NCI-H510A treated with DMSO at 0.1 percent for 48 hours (cell line): ENCODE results near the gene RPL38.

Source experiments
- DNase-seq: peaks from one replicate; lab custom pipeline; 2025; lab: John Stamatoyannopoulos, UW

The RPL38 gene

GRCh38 chr17:74203439-74204240 lies at the start of gene RPL38:
Gene RPL38 (plus strand): TSS chr17:74203678. CDS start chr17:74203956, 278 bp downstream.
- peak; percentile 98 for DNase-seq

DNA sequence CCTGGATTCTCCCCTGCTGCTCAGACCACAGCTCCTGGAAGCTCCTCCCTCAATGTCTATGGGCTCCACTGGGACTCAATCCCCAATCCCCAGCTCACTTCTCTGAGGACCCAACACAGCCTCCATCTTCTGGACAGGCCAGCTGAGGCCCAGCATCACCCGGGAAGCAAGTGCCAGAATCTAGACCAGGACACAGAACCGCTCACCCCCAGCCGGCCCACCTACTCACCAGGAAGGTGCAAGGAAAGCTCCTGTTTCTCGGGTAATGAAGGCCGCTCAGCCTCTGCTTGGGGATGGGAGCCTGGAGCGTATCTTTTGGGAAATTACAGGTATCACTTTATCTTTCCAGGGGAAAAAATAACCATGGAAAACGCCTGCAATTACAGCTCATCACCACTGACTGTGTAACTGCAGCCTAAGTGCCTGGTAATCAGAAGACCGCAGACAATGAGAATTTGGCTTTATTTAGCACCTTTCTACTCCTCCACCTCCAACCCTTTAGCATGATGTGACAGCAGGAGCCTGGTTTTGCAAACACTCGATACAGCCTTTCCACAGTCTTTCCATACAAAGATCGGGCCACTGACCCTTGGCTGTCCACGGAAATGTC lies 49.6 kb upstream of the RPL38 start:
- DNase-seq = no peak

GRCh38 chr17:74156878-74157277 lies 46.6 kb upstream of the RPL38 start:
- DNase-seq = no peak

- no peak for DNase-seq
Observed at GRCh38 chr17:74157366-74157765, 46.1 kb upstream of the RPL38 start.

DNA sequence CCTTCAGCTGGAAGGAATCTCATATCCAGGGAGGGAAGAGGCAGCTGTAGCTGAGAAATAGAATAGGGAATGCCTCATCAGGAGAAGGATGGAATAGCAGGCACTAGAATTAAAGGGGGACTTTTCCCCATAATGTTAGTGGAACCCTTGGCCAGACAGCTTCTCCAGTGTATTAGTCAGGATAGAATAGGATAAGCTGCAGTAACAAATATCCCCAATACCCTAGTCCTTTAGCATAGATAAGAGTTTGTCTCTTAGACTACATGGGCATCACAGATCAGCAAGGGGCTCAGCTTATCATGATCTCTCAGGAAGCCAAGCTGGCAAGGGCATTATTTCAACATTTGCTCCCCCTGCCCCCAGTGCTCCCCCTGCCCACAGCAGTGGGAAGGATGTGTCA lies 44.7 kb upstream of the RPL38 start:
- DNase-seq = no peak

- no peak for DNase-seq
Observed at GRCh38 chr17:74159226-74159840, 44.1 kb upstream of the RPL38 start.

GRCh38 chr17:74160656-74161502 lies 42.6 kb upstream of the RPL38 start:
- DNase-seq = no peak

- no peak for DNase-seq
Observed at GRCh38 chr17:74161503-74161875, 42.0 kb upstream of the RPL38 start.

DNA sequence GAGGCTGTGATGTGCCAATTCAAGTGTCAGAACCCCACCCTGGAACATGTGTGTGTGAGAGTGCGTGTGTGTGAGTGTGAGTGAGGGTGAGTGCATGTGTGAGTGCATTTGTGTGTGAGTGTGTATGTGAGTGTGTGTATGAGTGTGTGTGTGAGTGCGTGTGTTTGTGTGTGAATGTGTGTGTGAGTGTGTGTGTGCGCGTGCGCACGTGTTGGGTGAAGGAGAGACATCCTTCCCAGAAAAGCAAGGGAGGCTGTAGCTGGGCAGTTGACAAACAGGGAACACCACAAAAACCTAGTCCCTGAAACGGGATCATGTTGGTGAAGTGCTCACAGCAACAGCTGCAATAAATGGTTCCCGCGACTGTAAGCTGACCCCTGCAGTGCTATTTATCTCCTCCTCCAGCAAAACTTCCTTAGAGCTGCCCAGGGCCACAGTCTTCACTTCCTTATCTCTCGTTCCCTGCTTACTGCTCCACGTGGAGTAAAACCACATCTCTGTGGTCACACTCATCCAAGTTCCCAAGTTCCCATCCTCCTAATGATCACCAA lies 40.1 kb upstream of the RPL38 start:
- peak; percentile 29 for DNase-seq

GRCh38 chr17:74163836-74164235 lies 39.6 kb upstream of the RPL38 start:
- no peak for DNase-seq

- no peak for DNase-seq
Observed at GRCh38 chr17:74164446-74165045, 38.9 kb upstream of the RPL38 start.

DNA sequence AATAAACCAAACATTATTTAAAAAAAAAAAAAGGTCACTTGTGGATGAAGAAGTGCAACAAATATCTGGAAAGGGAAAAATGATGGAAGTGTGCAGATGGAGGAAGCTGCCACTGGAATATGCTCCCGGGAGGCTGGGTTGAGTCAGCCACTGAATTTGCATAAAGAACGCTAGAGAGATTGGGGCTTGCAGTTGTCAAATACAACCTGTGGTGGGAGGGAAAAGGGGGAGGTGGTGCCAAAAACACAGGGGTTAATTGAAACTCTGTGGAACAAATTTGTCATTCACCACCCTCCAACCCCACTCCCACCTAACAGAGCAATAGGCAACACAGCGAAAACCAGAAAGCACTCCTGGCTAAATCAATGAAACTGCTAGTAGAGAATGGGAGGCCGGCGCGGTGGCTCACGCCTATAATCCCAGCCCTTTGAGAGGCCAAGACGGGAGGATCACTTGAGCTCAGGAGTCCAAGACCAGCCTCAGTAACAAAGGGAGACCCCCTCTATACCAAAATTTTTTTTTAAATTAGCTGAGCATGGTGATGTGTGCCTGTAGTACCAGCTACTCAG lies 37.6 kb upstream of the RPL38 start:
- DNase-seq = no peak

DNA sequence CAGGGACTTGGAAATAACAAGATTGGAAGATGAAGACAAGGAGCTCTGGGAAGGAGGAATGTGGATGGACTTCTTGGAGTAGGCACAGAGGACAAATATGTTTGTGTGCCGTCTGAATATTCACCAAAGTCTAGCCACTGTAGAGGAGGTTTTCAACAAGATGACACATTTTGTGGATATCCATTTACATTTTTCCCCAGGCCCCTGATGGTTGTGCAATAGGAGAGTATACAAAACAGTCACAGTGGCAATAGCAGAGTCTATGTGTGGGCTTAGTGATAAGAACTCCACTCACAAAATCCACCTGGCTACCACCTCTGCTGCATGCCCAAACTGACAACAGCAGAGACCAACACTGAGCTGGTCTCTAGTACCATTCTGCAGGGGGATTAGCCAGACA lies 32.6 kb upstream of the RPL38 start:
- DNase-seq = no peak

- peak; percentile 51 for DNase-seq
Observed at GRCh38 chr17:74172700-74173099, 30.8 kb upstream of the RPL38 start.

DNA sequence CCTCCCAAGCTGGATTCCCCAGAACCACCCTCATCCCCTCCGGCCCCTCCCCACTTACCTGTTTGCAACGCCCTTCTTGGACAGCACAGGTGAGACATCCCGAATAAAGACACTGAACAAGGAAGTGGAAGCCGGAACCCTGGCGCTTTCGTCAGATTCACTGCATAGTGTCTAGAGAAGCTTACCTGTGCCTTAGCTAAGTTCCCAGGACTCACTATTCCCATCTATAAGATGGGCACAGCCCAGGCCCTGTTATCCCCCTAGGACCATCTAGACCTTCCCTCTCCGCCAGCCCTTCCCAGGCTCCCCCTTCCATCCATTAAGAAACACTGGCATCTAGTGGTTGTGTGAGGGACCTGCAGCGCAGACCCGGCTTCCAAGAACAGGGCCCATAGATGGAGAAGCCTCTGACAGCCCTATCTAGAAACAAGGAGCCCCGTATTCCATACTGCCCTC lies 26.9 kb upstream of the RPL38 start:
- DNase-seq = peak; percentile 77

DNA sequence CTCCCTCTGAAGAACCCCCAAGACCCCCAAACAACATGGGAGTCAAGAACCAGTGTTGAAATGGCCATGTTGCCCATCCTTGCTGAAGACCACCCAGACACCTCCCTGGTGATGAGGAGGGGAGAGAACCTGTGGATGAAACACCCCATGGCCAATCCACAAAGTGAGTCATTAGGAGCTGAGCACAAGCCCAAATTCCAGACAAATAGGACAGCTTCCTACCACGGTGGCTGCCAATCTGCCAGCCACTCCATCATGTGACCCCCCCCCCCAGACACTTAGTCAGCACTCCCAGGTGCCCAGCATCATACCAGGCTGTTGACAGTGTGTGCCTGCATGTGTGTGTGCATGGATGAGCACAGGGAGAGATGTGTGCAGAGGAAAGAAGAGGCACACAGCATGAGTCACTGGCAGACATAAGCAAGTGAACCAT lies 26.4 kb upstream of the RPL38 start:
- DNase-seq = no peak

- DNase-seq = no peak
Observed at GRCh38 chr17:74179576-74179975, 23.9 kb upstream of the RPL38 start.

DNA sequence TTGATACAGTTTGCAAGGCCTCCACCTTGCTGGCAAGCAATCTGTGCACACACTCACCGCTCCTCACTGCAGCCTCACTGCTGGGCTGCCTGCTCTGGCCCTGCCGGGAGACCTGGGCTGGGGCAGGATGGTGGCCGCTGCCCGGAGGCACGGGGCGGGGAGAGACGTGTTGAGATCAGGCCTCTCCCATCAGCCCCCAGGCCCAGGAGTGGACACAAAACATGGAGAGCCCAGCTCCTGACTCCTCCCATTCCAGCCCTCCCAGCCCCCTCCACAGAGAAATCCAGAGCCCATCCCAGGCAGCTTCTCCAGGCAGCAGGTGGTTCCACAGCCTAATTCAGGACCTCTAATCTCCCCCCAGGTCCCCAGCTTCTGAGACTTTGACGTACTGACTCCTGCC lies 23.1 kb upstream of the RPL38 start:
- DNase-seq = no peak

- no peak for DNase-seq
Observed at GRCh38 chr17:74181341-74181740, 22.1 kb upstream of the RPL38 start.

GRCh38 chr17:74182041-74182723 lies 21.3 kb upstream of the RPL38 start:
- DNase-seq = no peak

DNA sequence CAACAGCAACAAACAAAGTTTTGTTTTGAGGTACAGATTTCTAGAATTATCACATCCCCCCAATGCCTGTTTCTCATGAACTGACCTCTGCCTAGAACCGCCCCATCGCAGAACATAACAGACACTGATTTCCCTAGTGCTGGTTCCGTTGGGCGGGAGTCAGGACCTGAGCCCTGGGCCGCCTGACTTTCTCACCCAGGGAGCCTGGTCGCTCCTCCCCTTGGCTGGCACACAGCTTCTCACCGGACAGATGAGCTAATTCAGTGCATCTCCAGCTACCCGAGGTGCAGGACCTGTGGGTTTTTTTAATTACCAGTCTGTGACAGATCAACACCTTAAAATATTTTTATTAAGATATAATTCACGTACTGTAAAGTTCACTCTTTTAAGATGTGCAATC lies 20.1 kb upstream of the RPL38 start:
- DNase-seq = no peak
